MM.1S (cell line): ENCODE data around the gene TACC2.

Source experiments
- DNase-seq: peaks from one replicate; pipeline ENCODE4 v3.0.0-alpha.2; 2015
- H2AFZ ChIP-seq: fragments of 300-600 bp; sonication (generic); 2 replicates; pipeline ENCODE4 v1.6.0; 2016; ENCODE audit warnings: antibody characterized with exemption, low read length
- H3F3A ChIP-seq: fragments of 300-600 bp; sonication (generic); 2 replicates; pipeline ENCODE4 v1.6.1; 2016; ENCODE audit warnings: mild to moderate bottlenecking, antibody characterized with exemption, low read length, moderate library complexity, mixed read lengths; ENCODE audit not compliant: insufficient read depth
- H3K27ac ChIP-seq: fragments of 300-600 bp; sonication (generic); 2 replicates; pipeline ENCODE4 v1.5.1; 2016; ENCODE audit warnings: mild to moderate bottlenecking, low read length
- H3K27me3 ChIP-seq: fragments of 300-600 bp; sonication (generic); replicated peaks from 2 replicates; pipeline ENCODE4 v1.6.0; 2016; ENCODE audit warnings: low read length; ENCODE audit not compliant: insufficient read depth
- H3K36me3 ChIP-seq: fragments of 300-600 bp; sonication (generic); replicated peaks from 2 replicates; pipeline ENCODE4 v1.6.1; 2016; ENCODE audit warnings: mild to moderate bottlenecking, low read length, mixed read lengths; ENCODE audit not compliant: insufficient read depth
- H3K4me1 ChIP-seq: fragments of 300-600 bp; sonication (generic); 2 replicates; pipeline ENCODE4 v1.6.1; 2016; ENCODE audit warnings: low read length, mixed read lengths
- H3K4me2 ChIP-seq: fragments of 300-600 bp; sonication (generic); 2 replicates; pipeline ENCODE4 v1.6.0; 2016; ENCODE audit warnings: low read depth, low read length
- H3K4me3 ChIP-seq: fragments of 300-600 bp; sonication (generic); 2 replicates; pipeline ENCODE4 v1.5.1; 2016; ENCODE audit warnings: low read length, mixed read lengths
- H3K79me2 ChIP-seq: fragments of 300-600 bp; sonication (generic); 2 replicates; pipeline ENCODE4 v1.6.1; 2016; ENCODE audit warnings: mixed run types, low read length, mixed read lengths
- H3K9ac ChIP-seq: fragments of 300-600 bp; sonication (generic); 2 replicates; pipeline ENCODE4 v1.6.1; 2016; ENCODE audit warnings: low read length, mixed read lengths
- H3K9me2 ChIP-seq: fragments of 300-600 bp; sonication (generic); replicated peaks from 2 replicates; pipeline ENCODE4 v1.6.1; 2016; ENCODE audit warnings: mild to moderate bottlenecking, low read length, mixed read lengths; ENCODE audit not compliant: insufficient read depth
- H3K9me3 ChIP-seq: fragments of 300-600 bp; sonication (generic); replicated peaks from 2 replicates; pipeline ENCODE4 v1.6.1; 2016; ENCODE audit warnings: mild to moderate bottlenecking, low read length, mixed read lengths; ENCODE audit not compliant: insufficient read depth
- H4K20me1 ChIP-seq: fragments of 300-600 bp; sonication (generic); 2 replicates; pipeline ENCODE4 v1.6.1; 2016; ENCODE audit warnings: mild to moderate bottlenecking, low read length, moderate library complexity, mixed read lengths; ENCODE audit not compliant: insufficient read depth
- EZH2 ChIP-seq: fragments of 300-600 bp; sonication (generic); optimal IDR thresholded peaks from 2 replicates; pipeline ENCODE3; 2017; ENCODE audit warnings: low read depth, mild to moderate bottlenecking, antibody characterized with exemption, low read length, mixed read lengths
- EZH2phosphoT487 ChIP-seq: fragments of 300-600 bp; sonication (generic); IDR thresholded peaks from 2 replicates; pipeline ENCODE4 v1.6.1; 2018; ENCODE audit warnings: antibody characterized with exemption, low read length
- TF ChIP-seq, protein P1 (sequence below): fragments of 300-600 bp; sonication (generic); IDR thresholded peaks from 2 replicates; pipeline ENCODE4 v1.5.1; 2016; ENCODE audit warnings: antibody characterized with exemption, low read length, mixed read lengths

TACC2 gene

GRCh38 chr10:121978511-121978910 is 10.5 kb upstream of the TACC2 start:
- H3K9me3 ChIP-seq = no peaks in the 10 kb centered on the region; the same call in 1 of the 2 replicates
- no peak overlapping the region for H3K9ac ChIP-seq
- no peaks in the 10 kb centered on the region for H3K9me2 ChIP-seq
- H3K4me1 ChIP-seq = 0 out of 2 replicates have a peak, but pooled peaks cover 2% of the 10 kb centered on the region
- H3K4me2 ChIP-seq = no peak overlapping the region
- no peak overlapping the region for H3K4me3 ChIP-seq
- no peak overlapping the region for H2AFZ ChIP-seq
- peaks cover 2% of the 10 kb centered on the region; the same call in 1 of the 2 replicates for H3F3A ChIP-seq
- no peaks in the 10 kb centered on the region for H3K27me3 ChIP-seq
- no peak overlapping the region for H3K27ac ChIP-seq
- H3K36me3 ChIP-seq = no peaks in the 10 kb centered on the region
- TF ChIP-seq EZH2phosphoT487 (no peak), EZH2 (no peak)
- TF ChIP-seq, protein P1, sequence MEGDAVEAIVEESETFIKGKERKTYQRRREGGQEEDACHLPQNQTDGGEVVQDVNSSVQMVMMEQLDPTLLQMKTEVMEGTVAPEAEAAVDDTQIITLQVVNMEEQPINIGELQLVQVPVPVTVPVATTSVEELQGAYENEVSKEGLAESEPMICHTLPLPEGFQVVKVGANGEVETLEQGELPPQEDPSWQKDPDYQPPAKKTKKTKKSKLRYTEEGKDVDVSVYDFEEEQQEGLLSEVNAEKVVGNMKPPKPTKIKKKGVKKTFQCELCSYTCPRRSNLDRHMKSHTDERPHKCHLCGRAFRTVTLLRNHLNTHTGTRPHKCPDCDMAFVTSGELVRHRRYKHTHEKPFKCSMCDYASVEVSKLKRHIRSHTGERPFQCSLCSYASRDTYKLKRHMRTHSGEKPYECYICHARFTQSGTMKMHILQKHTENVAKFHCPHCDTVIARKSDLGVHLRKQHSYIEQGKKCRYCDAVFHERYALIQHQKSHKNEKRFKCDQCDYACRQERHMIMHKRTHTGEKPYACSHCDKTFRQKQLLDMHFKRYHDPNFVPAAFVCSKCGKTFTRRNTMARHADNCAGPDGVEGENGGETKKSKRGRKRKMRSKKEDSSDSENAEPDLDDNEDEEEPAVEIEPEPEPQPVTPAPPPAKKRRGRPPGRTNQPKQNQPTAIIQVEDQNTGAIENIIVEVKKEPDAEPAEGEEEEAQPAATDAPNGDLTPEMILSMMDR = no peak
- H4K20me1 ChIP-seq = no peaks in the 10 kb centered on the region
- DNase-seq = no peak
- H3K79me2 ChIP-seq = peaks cover 10% of the 10 kb centered on the region

- H3K9ac ChIP-seq = no peak overlapping the region
- no peak overlapping the region for H3K4me3 ChIP-seq
- no peaks in the 10 kb centered on the region for H3K36me3 ChIP-seq
- H3K27me3 ChIP-seq = no peaks in the 10 kb centered on the region
- no peak overlapping the region for H3K27ac ChIP-seq
- H3K4me1 ChIP-seq = no peaks in the 10 kb centered on the region
- H3K9me2 ChIP-seq = no peaks in the 10 kb centered on the region
- no peak overlapping the region for H3K4me2 ChIP-seq
- H2AFZ ChIP-seq = no peak overlapping the region
- no peaks in the 10 kb centered on the region for H3K79me2 ChIP-seq
- no peak for DNase-seq
- no peaks in the 10 kb centered on the region for H3F3A ChIP-seq
- TF ChIP-seq, protein P1 = no peak
- TF ChIP-seq EZH2phosphoT487 (no peak), EZH2 (no peak)
- H4K20me1 ChIP-seq = no peaks in the 10 kb centered on the region
- H3K9me3 ChIP-seq = no peaks in the 10 kb centered on the region; the same call in 1 of the 2 replicates
These were observed 7.6 kb upstream of the TACC2 start for GRCh38 chr10:121981346-121981745.

- H3K4me2 ChIP-seq = no peak overlapping the region
- no peaks in the 10 kb centered on the region for H3K27me3 ChIP-seq
- no peak overlapping the region for H3K9ac ChIP-seq
- H3K79me2 ChIP-seq = no peaks in the 10 kb centered on the region
- H3F3A ChIP-seq = no peaks in the 10 kb centered on the region
- no peak overlapping the region for H2AFZ ChIP-seq
- H3K36me3 ChIP-seq = no peaks in the 10 kb centered on the region
- no peak overlapping the region for H3K4me3 ChIP-seq
- TF ChIP-seq EZH2 = no peak
- TF ChIP-seq, protein P1 = no peak
- TF ChIP-seq EZH2phosphoT487 = no peak
- no peak for DNase-seq
- H3K9me3 ChIP-seq = no peaks in the 10 kb centered on the region
- H3K27ac ChIP-seq = no peak overlapping the region
- no peaks in the 10 kb centered on the region for H4K20me1 ChIP-seq
- H3K4me1 ChIP-seq = no peaks in the 10 kb centered on the region
- no peaks in the 10 kb centered on the region for H3K9me2 ChIP-seq
These were observed 5.1 kb upstream of the TACC2 start for GRCh38 chr10:121983852-121984251.
